Transverse colon (tissue), 4 donors: Measurements from ENCODE around the gene ZNF423. TPM values are rescaled to one million over a fixed set of nuclear protein-coding genes. Genes with fewer than 3 reads are reported as not detected.

Source experiments
- DNase-seq: peaks from one replicate; pipeline ENCODE4 v3.0.0-alpha.2; 2019
- H3K27ac ChIP-seq, 4 donors: fragments of 200-600 bp; sonication (generic); 2 replicates each; pipeline ENCODE4 v1.5.1; 2016 to 2018; ENCODE audit warnings: inconsistent platforms in 4 of 4
- H3K27me3 ChIP-seq: fragments of 200-600 bp; sonication (generic); 2 replicates; pipeline ENCODE4 v1.5.1; 2017; ENCODE audit warnings: inconsistent platforms
- H3K36me3 ChIP-seq, 4 donors: fragments of 200-600 bp; sonication (generic); 2 replicates each; pipeline ENCODE4 v1.5.1; 2017 to 2019; ENCODE audit warnings: inconsistent platforms in 4 of 4
- H3K4me1 ChIP-seq, 4 donors: fragments of 200-600 bp; sonication (generic); 2 replicates each; pipeline ENCODE4 v1.5.1; 2017 to 2020; ENCODE audit warnings: inconsistent platforms in 4 of 4
- H3K4me3 ChIP-seq, 4 donors: fragments of 200-600 bp; sonication (generic); 1 replicate in 1 of 4; 2 replicates in 3 of 4; pipeline versions ENCODE4 v1.5.1 to v1.6.1; 2017 to 2019; ENCODE audit warnings: inconsistent platforms in 4 of 4
- H3K9me3 ChIP-seq, 2 donors: fragments of 200-600 bp; sonication (generic); 2 replicates each; pipeline ENCODE4 v1.5.1; 2017 to 2019; ENCODE audit warnings: inconsistent platforms in 2 of 2
- EP300 ChIP-seq: sonication (generic); formaldehyde crosslinking; IDR thresholded peaks from one replicate; pipeline ENCODE4 v1.6.1; 2017; ENCODE audit warnings: antibody characterized with exemption, low read depth
- POLR2A ChIP-seq: fragments of 450-650 bp; IDR thresholded peaks from one replicate; pipeline ENCODE4 v1.6.1; 2016; ENCODE audit warnings: antibody characterized with exemption, mild to moderate bottlenecking, moderate library complexity
- POLR2AphosphoS5 ChIP-seq, 3 donors: sonication (generic); formaldehyde crosslinking; IDR thresholded peaks; one replicate each; pipeline ENCODE4 v1.6.1; 2016; ENCODE audit warnings: antibody characterized with exemption in 3 of 3
- WGBS, 2 donors: methylation state at CpG; one replicate each; pipeline ENCODE4 v1.1.5; 2018; ENCODE audit warnings: low coverage in 1 of 2; 5-methylcytosine and 5-hydroxymethylcytosine counted together
- in situ Hi-C, 4 donors: fragments of 200-750 bp; cut with MboI; loops; one replicate each; pipeline versions ENCODE4 v1.15.0 to v1.15.1; 2017; ENCODE audit warnings: low sequenced_read_pairs in 3 of 4, low pct_ligation_motif_present in 1 of 4, low pct_unique_long_range_greater_than_20kb in 1 of 4
- intact Hi-C: fragments of 100-400 bp; cut with DNase I; formaldehyde crosslinking; loops from one replicate; pipeline ENCODE4 v1.15.1; 2023; ENCODE audit warnings: low total_unique reads
- total RNA-seq, 4 donors: library from RNA; depleted of rRNA; stranded (reverse); fragments of >200 nt; gene quantifications; one replicate each; pipeline ENCODE4 v1.1.0, GENCODE V29; 2016
- TF ChIP-seq, protein P1 (sequence below), 5 experiments: fragments of 200-600 bp in 3 of 5; fragments of 450-650 bp in 2 of 5; sonication (generic) in 3 of 5; IDR thresholded peaks; 1 replicate in 2 of 5; 2 replicates in 3 of 5; pipeline ENCODE4 v1.5.1; 2016 to 2017; ENCODE audit warnings: antibody characterized with exemption in 5 of 5, inconsistent platforms in 3 of 5, mild to moderate bottlenecking in 2 of 5, moderate library complexity in 1 of 5

ZNF423 gene
- total RNA-seq, 4 donors from 2014 or later: 4.9 to 13.1 (median 7.2) TPM

DNA sequence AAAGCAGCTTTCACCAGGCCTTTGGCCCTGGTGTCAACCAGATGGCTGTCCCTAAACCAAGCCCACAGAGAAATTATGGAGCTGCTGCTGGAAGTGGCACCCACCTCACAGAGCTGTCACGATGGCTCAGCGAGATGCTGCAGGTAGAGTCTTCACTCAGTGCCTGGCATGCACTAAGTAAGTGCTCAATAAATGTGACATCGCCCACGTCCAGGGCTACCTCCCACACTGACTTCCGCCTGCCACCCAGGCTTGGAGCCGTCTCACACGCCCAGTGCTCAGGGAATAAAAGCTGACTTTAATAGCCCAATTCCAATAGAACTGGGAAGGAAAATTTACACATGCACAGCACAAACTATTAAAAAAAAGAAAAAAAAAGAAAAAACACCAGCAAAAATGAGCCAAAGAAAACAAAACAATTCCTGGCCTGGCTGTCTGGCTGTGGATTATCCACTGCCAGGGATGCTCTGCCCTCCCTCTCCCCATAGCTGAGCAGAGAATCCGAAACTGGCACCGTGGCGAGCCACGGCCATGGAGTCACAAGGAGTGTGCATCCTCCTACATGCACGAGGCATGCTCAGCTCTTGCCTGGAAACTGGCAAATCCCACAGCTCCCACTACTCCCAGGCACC, 68.9 kb downstream of the ZNF423 start:
- H3K4me3 ChIP-seq: no peak overlapping the region
- DNase-seq: no peak
- no peaks in the 10 kb centered on the region for H3K27me3 ChIP-seq
- H3K9me3 ChIP-seq: no peaks in the 10 kb centered on the region
- TF ChIP-seq POLR2AphosphoS5 (IDR thresholded peaks at IDR 0.05) (no peak), EP300 (no peak), POLR2A (no peak)
- TF ChIP-seq, protein P1, sequence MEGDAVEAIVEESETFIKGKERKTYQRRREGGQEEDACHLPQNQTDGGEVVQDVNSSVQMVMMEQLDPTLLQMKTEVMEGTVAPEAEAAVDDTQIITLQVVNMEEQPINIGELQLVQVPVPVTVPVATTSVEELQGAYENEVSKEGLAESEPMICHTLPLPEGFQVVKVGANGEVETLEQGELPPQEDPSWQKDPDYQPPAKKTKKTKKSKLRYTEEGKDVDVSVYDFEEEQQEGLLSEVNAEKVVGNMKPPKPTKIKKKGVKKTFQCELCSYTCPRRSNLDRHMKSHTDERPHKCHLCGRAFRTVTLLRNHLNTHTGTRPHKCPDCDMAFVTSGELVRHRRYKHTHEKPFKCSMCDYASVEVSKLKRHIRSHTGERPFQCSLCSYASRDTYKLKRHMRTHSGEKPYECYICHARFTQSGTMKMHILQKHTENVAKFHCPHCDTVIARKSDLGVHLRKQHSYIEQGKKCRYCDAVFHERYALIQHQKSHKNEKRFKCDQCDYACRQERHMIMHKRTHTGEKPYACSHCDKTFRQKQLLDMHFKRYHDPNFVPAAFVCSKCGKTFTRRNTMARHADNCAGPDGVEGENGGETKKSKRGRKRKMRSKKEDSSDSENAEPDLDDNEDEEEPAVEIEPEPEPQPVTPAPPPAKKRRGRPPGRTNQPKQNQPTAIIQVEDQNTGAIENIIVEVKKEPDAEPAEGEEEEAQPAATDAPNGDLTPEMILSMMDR (IDR thresholded peaks at IDR 0.05): no peak
- intact Hi-C loops (no loop called here), in situ Hi-C loops (no loop called here)
- WGBS, 2 donors: 76 to 86% methylated on average over 4 to 12 of the region's 12 CpGs
- H3K27ac ChIP-seq: no peak overlapping the region
- H3K4me1 ChIP-seq: no peaks in the 10 kb centered on the region
- H3K36me3 ChIP-seq: no peaks in the 10 kb centered on the region

DNA sequence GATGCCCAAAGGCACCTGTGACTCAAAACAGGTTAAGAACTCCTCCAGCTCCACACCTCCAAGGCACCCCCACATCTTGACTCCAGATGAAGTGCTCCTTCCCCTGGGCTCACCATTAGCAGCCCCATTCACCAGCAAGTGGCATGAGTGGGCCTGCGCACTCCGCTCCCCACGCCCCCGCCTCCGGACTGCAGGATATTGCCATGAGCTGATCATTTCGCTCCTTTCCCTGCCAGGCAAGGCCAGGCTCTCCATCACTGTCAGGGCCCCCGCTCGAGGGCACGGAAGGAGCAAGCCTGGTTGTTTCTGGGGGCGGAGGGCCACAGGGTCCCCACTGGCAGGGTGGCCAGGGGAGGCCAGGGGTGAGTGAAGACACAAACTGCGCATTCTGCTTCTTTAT, 69.9 kb downstream of the ZNF423 start:
- intact Hi-C loops: no loop called here
- Histone ChIP-seq H3K4me3 (no peak overlapping the region), H3K9me3 (no peaks in the 10 kb centered on the region), H3K27me3 (no peaks in the 10 kb centered on the region), H3K4me1 (no peaks in the 10 kb centered on the region), H3K36me3 (no peaks in the 10 kb centered on the region), H3K27ac (no peak overlapping the region)
- WGBS, 2 donors: 83 to 100% methylated on average over 2 to 11 of the region's 11 CpGs
- in situ Hi-C loops: no loop called here
- no peak for TF ChIP-seq POLR2A
- TF ChIP-seq, protein P1 (IDR thresholded peaks at IDR 0.05): no peak
- DNase-seq: no peak

DNA sequence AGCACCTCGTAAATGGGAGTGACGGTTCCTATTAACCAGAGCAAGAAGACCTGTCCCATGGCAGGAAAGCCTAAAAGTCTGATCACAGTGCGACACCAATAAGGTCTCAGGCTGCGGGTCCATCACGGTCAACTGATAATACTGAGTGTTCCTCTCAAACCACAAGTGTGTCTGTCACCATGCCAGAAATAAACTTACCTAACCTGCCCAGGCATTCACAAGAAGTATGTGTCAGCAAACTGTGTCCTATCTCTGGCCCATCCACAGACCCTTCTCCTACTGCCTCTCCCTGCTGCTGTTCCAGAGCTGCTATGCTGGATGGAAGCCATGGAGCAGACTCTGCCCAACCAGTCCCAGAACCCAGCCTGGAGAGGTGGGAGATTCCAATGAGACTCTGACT, 73.5 kb downstream of the ZNF423 start:
- intact Hi-C loops (no loop called here), in situ Hi-C loops (no loop called here)
- Histone ChIP-seq H3K36me3 (no peaks in the 10 kb centered on the region), H3K27ac (no peak overlapping the region), H3K4me1 (no peaks in the 10 kb centered on the region), H3K27me3 (no peaks in the 10 kb centered on the region), H3K4me3 (no peak overlapping the region), H3K9me3 (no peaks in the 10 kb centered on the region)
- 89% methylated on average over 5 of the region's 5 CpGs; no CpG with 5 or more reads in 1 of the 2 donors for WGBS, 2 donors
- TF ChIP-seq POLR2A (no peak), POLR2AphosphoS5 (IDR thresholded peaks at IDR 0.05) (no peak), EP300 (no peak)
- TF ChIP-seq, protein P1 (IDR thresholded peaks at IDR 0.05): no peak
- DNase-seq: no peak

DNA sequence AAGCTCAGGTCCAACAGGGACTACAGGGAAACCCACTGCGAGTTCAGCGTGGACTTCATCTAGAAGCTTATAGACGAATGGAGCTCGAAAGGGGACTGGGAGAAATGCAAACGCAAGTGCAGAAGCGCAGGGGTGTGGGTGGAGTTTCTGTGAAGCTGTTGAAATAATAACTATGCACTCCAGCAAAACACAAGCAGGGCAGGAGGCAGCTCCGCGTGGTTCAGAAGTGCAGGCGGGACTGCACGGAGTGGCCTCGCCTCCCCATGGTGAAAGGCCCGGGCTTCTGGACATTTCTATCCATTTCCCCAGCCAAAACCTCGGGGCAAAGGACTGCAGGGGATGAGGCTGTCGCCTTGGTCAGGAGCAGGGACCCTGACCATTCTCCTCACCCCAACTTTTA, 74.5 kb downstream of the ZNF423 start:
- Histone ChIP-seq H3K4me1 (no peaks in the 10 kb centered on the region), H3K4me3 (no peak overlapping the region), H3K9me3 (no peaks in the 10 kb centered on the region), H3K27me3 (no peaks in the 10 kb centered on the region), H3K36me3 (no peaks in the 10 kb centered on the region), H3K27ac (no peak overlapping the region)
- TF ChIP-seq POLR2AphosphoS5 (IDR thresholded peaks at IDR 0.05): no peak
- no peak for TF ChIP-seq EP300
- no peak for TF ChIP-seq POLR2A
- TF ChIP-seq, protein P1 (IDR thresholded peaks at IDR 0.05): no peak
- in situ Hi-C loops (no loop called here), intact Hi-C loops (no loop called here)
- DNase-seq: no peak
- WGBS, 2 donors: 81 to 94% methylated on average over 6 to 14 of the region's 14 CpGs
